ENCODE results near the gene LARP6. TPM values are rescaled to one million over a fixed set of nuclear protein-coding genes. Genes with fewer than 3 reads are reported as not detected.

Gene LARP6
- total and polyA plus RNA-seq, 10 donors: 0.85 to 7.0 (median 2.1) TPM

- no peaks in the 10 kb centered on the region for H3K9me3 ChIP-seq
- H3K4me1 ChIP-seq: peaks cover 0 to under 1% (median 0%) of the 10 kb centered on the region in 6 donors
- 88 to 99% (median 95%) methylated on average over 4 of the region's 4 CpGs for WGBS, 5 donors
- no peak for DNase-seq
- no peak overlapping the region for H3K4me3 ChIP-seq
- peaks cover 0 to 16% (median 0%) of the 10 kb centered on the region in 7 donors for H3K27me3 ChIP-seq (replicated peaks in 1 of 7)
- no peak overlapping the region for H3K27ac ChIP-seq
- TF ChIP-seq POLR2AphosphoS5 (IDR thresholded peaks at IDR 0.05) (no peak), POLR2A (IDR thresholded peaks at IDR 0.05) (no peak)
- TF ChIP-seq, protein P1, sequence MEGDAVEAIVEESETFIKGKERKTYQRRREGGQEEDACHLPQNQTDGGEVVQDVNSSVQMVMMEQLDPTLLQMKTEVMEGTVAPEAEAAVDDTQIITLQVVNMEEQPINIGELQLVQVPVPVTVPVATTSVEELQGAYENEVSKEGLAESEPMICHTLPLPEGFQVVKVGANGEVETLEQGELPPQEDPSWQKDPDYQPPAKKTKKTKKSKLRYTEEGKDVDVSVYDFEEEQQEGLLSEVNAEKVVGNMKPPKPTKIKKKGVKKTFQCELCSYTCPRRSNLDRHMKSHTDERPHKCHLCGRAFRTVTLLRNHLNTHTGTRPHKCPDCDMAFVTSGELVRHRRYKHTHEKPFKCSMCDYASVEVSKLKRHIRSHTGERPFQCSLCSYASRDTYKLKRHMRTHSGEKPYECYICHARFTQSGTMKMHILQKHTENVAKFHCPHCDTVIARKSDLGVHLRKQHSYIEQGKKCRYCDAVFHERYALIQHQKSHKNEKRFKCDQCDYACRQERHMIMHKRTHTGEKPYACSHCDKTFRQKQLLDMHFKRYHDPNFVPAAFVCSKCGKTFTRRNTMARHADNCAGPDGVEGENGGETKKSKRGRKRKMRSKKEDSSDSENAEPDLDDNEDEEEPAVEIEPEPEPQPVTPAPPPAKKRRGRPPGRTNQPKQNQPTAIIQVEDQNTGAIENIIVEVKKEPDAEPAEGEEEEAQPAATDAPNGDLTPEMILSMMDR (IDR thresholded peaks at IDR 0.05 in 8 of 11, conservative IDR thresholded peaks at IDR 0.05 in 3 of 11): no peak
- H3K36me3 ChIP-seq: no peaks in the 10 kb centered on the region
- intact Hi-C loops (cut with DNase I; ENCODE audit: low total_unique reads): no loop called here
Observed at GRCh38 chr15:70786996-70787395, 67.0 kb downstream of the LARP6 start.

DNA sequence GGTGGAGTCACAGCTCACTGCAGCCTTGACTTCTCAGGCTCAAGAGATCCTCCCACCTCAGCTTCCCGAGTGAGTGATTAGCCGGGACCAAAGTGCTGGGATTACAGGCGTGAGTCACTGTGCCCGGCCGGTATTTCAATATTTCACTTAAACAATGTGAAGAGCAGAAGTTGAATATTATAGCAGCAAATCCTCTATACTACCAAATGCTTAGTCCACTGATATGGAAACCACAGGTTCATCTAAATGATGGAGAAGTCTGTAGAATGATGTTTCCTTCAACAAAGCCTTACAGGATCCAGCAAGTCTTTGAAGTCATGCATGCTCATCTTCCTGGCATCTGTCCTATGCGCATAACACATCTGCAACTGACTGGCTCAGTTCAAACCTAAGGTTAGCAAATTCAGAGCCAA, 70.3 kb downstream of the LARP6 start:
- intact Hi-C loops (cut with DNase I; ENCODE audit: low total_unique reads): no loop called here
- H3K4me1 ChIP-seq: peaks cover 0 to under 1% (median 0%) of the 10 kb centered on the region in 6 donors
- no peak overlapping the region for H3K4me3 ChIP-seq
- H3K9me3 ChIP-seq: no peaks in the 10 kb centered on the region
- WGBS, 5 donors: 81 to 94% (median 83%) methylated on average over 6 of the region's 6 CpGs
- TF ChIP-seq POLR2A (IDR thresholded peaks at IDR 0.05) (no peak), POLR2AphosphoS5 (IDR thresholded peaks at IDR 0.05) (no peak)
- TF ChIP-seq, protein P1 (IDR thresholded peaks at IDR 0.05 in 8 of 11, conservative IDR thresholded peaks at IDR 0.05 in 3 of 11): no peak
- H3K36me3 ChIP-seq: no peaks in the 10 kb centered on the region
- peaks cover 0 to 22% (median 0%) of the 10 kb centered on the region in 7 donors for H3K27me3 ChIP-seq (replicated peaks in 1 of 7)
- no peak overlapping the region for H3K27ac ChIP-seq
- no peak for DNase-seq

DNA sequence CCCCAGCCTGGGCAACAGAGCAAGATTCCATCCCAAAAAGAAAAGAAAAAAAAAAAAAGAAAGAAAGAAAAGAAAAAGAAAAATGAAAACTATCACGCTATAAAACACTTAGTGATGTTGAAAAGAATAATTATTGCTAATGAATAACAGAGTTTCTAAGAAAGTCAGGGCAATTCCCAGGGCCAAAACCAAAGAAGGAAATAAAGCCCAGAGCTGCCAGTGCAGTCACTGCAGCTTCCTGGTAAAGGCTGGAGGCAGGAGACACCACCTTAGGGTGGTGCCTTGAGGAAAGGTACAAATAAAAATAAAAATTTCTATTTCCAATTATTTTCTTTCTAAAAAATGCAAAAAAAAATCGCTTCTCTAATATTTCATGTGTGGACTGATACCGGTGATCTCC, 70.9 kb downstream of the LARP6 start:
- Histone ChIP-seq H3K36me3 (no peaks in the 10 kb centered on the region), H3K9me3 (no peaks in the 10 kb centered on the region), H3K27me3 (replicated peaks in 1 of 7) (peaks cover 0 to 22% (median 0%) of the 10 kb centered on the region in 7 donors), H3K4me3 (no peak overlapping the region), H3K4me1 (peaks cover 0 to 3% (median 0%) of the 10 kb centered on the region in 6 donors), H3K27ac (no peak overlapping the region)
- DNase-seq: no peak
- intact Hi-C loops (cut with DNase I; ENCODE audit: low total_unique reads): no loop called here
- TF ChIP-seq, protein P1 (IDR thresholded peaks at IDR 0.05 in 8 of 11, conservative IDR thresholded peaks at IDR 0.05 in 3 of 11): no peak
- TF ChIP-seq POLR2AphosphoS5 (IDR thresholded peaks at IDR 0.05): no peak
- no peak for TF ChIP-seq POLR2A (IDR thresholded peaks at IDR 0.05)
- WGBS, 5 donors: 83 to 93% (median 89%) methylated on average over 3 of the region's 3 CpGs

- H3K9me3 ChIP-seq: no peaks in the 10 kb centered on the region
- H3K4me3 ChIP-seq: no peak overlapping the region
- no peak overlapping the region for H3K27ac ChIP-seq
- TF ChIP-seq, protein P1 (IDR thresholded peaks at IDR 0.05 in 8 of 11, conservative IDR thresholded peaks at IDR 0.05 in 3 of 11): no peak
- TF ChIP-seq POLR2AphosphoS5 (IDR thresholded peaks at IDR 0.05) (no peak), POLR2A (IDR thresholded peaks at IDR 0.05) (no peak)
- intact Hi-C loops (cut with DNase I; ENCODE audit: low total_unique reads): no loop called here
- WGBS, 5 donors: 89 to 94% (median 94%) methylated on average over 5 of the region's 5 CpGs
- no peak for DNase-seq
- H3K27me3 ChIP-seq (replicated peaks in 1 of 7): peaks cover 0 to 22% (median 0%) of the 10 kb centered on the region in 7 donors
- peaks cover 0 to 5% (median 0%) of the 10 kb centered on the region in 6 donors for H3K4me1 ChIP-seq
- no peaks in the 10 kb centered on the region for H3K36me3 ChIP-seq
Observed at GRCh38 chr15:70781236-70781635, 72.7 kb downstream of the LARP6 start.

Other genes with a start within 250 kb of the LARP6 start
- gene UACA, start 90.6 kb downstream of the LARP6 start, total RNA-seq: 100 to 1,000 TPM in 1 of 7 donors, 10 to 100 TPM in 6; 47.4 to 113 (median 85.3) TPM
- gene UACA, start 90.6 kb downstream of the LARP6 start, polyA plus RNA-seq: 10 to 100 TPM; 21.9 to 94.2 (median 62.9) TPM
- 1 to 10 TPM in 2 of 7 donors, under 1 TPM in 5; 0.52 to 1.4 (median 0.82) TPM for gene THAP10, start 38.3 kb upstream of the LARP6 start, total RNA-seq
- under 1 TPM; 0.41 to 0.67 (median 0.64) TPM for gene THAP10, start 38.3 kb upstream of the LARP6 start, polyA plus RNA-seq
- gene LRRC49, start 38.7 kb upstream of the LARP6 start, total RNA-seq: 1 to 10 TPM; 1.6 to 4.1 (median 3.0) TPM
- gene LRRC49, start 38.7 kb upstream of the LARP6 start, polyA plus RNA-seq: 1 to 10 TPM in 2 of 3 donors, under 1 TPM in 1; 0.62 to 1.4 (median 1.3) TPM

Measured in spleen (tissue), 11 donors.